GM21576 (cell line): ENCODE data around the gene HHLA2.
"Not testable (repeated sequence)": the region's sequence is repeated elsewhere in the genome, so short reads cannot be mapped to it uniquely, and the experiment has no call there.

Source experiments
- ATAC-seq: cut with Tn5 transposase; IDR thresholded peaks from one replicate; pipeline ENCODE4 v1.9.1; 2021; ENCODE audit warnings: mild to moderate bottlenecking, moderate library complexity; ENCODE audit not compliant: unreplicated experiment

HHLA2 gene

DNA sequence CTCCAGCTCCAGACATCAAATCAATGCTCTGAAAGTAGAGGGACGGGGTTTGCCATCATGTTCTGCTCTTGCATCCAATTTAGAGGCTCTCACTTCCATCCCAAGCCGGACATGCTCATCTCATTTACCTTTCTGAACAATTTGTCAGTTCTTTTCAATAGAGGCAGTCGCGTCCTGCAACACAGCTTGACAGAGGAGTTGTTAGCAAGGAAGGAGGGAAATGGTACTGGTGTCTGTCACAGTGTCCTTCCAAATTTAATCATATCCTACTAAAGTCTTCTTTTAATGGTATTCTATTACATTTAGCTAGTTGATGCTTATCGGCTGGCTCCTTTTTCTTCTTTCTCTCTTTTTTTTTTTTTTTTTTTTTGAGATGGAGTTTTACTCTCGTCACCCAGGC is 45.6 kb downstream of the HHLA2 start:
- no peak for ATAC-seq

DNA sequence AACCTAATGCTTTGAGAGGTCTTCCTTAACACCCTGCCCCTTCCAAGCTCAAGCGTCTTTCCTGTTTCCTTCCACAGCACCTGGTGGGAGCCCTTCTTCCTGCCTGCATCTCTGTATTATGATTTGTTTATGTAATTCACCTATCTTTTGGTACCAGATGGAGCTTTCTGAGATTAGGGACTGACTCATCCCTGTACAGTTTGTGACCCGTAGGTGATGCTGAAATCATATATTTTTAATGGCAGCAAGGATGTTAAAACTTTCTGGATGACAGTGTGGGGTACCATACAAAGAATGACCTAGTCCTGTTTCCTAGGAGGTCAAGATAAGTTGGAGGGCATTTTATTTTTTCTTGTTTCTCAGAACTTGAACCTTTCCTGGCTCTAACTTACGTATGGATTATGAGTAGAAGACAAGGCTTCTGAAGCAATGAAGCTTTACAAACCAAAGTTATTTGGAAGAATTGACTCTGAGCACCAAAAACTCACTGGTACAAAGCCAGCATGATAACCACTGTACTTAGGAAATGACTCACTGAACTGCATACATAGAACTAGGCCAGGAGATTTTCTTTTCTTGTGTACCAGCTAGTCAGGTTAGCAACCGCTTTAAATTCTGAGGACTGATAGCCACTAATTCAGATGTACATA is 46.6 kb downstream of the HHLA2 start:
- ATAC-seq, result peak; percentile 55

DNA sequence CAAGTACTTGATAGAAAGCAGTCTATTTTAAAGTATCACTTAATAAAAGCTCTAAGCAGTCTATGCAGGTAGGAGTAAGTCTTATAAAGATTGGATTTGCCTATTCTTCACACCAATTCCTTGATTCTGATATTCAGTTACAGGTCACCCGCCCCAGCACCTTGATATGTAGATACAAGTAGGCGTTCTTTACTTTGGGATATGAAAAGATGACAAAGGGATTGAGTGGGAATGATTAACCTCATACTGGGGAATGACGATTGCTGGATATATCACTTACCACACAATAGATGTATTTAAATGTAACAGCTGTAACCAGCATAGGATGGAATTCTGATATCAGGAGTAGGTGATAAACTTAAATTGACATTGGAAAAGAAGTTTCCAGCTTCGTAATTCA is 47.1 kb downstream of the HHLA2 start:
- ATAC-seq, result no peak

DNA sequence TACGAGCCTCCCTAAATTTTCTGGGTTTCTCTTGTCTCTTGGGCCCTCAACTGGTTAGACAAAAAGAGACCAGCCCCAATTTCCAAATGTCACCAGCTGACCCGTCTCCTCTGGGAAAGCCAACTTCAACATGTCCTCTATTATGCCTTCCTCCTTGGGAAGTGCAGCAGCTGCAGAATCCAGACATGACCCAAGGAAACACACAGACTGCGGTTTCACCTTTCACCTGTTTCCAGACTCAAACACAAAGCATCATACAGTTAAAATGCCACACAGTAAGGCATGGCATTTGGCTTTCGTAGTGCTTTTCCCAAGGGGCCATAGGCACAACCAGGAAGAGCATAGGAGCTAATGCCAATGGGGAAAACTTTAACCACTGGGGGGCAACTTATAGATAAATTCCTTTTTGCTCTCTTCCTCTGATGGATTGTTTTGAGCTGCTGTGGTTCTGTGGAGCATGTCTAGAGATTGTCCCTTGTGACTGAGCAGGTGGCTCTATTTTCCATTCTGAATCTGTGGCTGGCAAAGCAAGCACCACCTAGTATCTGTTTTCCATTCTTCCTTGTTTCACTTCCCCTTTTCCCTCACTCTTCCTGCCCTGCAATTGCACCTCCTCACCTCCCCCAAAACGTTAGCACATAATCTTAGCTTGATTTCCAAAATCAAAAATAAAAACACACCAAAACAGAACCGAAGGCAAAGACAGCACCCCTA is 49.3 kb downstream of the HHLA2 start:
- no peak for ATAC-seq

DNA sequence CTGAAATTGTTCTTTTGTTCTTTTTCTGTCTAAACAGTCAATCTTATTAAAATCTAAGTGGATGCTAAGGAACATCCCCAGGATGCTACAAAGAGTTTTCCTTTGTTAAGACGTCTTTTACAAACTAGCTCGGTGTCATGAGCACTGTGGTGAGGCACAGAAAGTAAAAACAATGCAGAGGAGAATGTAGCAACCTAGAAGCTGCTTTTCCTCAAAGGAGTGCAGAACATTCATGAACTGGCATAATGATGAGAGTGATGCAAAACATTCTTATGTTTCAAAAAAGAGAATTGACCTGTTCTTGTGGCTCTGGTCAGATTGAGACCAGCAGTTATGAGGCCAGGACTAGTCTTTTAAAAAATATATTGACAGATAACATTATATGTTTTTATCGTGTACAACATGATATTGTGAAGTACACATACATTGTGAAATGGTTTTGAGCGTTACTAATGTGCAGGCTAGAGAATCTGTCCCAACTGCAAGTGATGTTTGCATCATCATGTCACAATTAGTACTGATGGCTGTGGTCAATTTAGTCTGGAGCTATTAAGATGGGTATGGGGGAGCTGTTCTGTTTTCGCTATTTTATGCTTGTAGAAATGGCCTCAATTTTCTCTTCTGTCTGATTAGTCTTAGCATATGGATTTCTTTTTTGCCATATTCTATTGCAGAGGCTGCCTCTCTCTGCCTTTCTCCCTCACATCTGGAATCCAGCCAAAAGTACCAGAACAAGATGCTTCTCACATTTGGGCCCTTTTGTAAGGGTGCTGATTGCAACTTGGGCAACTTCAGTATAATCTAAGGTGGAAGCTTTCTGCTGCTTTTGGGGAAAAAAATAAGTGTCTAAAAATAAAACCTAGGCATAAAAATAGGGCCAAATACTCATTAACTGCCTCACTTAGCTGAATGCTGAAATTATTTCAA is 50.2 kb downstream of the HHLA2 start:
- no peak for ATAC-seq

DNA sequence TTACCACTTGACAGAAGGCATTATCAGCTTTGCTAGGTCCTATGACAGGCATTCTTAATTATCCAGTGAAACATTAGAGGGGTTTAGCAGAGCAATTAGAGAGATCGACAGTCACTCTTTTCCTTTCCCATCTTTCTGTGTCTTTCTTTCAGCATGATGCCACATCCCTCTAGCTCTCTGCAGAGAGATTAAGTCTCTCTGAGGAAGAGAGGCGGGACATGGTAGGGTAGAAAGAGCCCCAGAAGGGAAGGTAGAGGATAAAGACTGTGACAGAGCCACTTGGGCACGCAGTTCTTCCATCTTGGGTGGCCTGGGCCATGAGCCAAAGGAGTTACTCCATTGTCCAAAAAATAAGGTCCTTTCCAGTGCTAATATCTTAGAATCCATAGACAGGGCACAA is 55.8 kb downstream of the HHLA2 start:
- ATAC-seq, result no peak

DNA sequence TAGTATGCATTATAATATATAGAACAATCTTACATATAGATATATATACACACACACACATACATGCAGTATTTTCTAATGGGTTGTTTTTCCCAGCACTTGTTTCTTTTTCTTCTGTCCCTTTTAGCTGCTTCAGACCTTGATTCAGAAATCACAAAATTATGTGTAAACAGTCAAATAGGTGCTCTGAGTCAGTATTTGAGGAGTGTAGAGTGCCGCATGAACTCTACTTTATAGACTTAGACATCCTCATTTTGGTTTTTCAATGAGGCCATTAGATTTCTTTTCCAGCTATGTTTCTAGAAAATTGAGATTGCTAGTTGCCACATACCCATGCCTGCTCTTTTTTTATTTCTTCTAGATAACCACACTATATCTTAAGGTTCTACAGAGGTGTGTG is 58.2 kb downstream of the HHLA2 start:
- no peak for ATAC-seq

DNA sequence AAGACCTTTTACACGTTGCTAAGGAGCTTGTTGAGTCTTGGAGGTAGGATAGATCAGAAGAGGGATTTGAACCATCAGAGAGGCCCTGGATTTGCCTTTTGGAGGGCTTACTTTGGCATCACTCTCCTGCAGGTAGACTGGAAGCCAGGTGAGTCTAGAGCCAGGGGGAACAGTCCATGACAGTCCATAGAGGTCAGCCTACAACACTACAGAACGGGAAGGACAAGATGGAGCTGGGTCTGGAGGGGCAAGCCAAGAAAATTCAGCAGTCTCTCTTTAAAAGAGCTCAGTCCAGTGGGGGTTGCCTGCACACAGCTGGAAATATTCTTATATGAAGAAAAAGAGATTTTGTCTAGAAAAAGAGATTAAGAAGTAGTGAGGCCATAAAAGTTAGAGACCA is 60.7 kb downstream of the HHLA2 start:
- ATAC-seq, result no peak

DNA sequence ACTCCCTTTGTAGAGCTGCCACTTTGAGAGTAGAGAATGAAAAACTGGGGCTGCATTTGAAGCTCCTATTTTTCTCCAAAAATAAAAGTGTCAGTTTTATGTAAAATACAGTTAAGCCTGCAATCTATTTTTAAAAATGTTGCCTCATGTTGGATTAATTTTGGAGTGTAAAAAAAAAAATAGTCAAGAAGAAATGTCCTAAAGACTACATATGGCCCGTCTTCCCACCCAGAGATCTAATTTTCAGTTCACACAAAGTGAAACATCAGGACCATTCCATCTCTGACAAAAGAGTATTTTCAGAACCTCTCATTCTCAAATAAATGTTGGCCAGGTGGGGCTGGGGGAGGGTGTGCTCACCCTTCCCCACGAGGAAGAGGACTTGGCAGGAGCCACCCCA is 62.7 kb downstream of the HHLA2 start:
- no peak for ATAC-seq

DNA sequence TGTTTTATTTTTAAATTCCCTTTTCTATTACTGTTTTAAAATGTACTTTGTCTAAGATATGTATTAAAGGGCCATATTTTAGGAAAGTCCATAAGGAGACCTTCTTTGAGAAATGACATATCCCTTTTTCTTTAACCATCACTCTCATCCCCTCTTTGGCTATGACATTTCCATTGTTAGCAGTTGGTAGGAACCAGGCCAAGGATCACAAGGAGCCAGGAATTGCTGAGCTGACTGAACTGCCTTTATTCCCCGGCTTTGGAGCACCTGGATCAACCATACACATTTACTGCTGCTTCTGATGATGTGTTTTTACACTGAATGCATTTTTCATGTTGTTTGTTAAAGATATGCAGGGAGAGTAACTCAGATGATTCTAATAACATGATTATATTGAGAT is 79.7 kb downstream of the HHLA2 start:
- no peak for ATAC-seq

DNA sequence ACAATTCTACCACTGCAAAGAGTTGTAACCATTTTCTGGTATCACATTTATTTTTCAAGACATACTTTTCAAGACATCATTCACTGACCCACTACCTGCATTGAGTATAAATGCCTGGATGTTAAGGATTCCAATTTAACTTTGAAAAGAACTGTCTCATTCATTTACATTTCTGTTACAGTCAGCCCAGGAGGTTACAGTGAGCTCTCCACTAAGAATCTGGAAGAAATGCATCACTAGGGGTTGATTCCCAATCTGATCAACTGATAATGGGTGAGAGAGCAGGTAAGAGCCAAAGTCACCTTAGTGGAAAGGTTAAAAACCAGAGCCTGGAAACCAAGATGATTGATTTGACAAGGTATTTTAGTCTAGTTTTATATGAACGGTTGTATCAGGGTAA is 81.0 kb downstream of the HHLA2 start:
- no peak for ATAC-seq

DNA sequence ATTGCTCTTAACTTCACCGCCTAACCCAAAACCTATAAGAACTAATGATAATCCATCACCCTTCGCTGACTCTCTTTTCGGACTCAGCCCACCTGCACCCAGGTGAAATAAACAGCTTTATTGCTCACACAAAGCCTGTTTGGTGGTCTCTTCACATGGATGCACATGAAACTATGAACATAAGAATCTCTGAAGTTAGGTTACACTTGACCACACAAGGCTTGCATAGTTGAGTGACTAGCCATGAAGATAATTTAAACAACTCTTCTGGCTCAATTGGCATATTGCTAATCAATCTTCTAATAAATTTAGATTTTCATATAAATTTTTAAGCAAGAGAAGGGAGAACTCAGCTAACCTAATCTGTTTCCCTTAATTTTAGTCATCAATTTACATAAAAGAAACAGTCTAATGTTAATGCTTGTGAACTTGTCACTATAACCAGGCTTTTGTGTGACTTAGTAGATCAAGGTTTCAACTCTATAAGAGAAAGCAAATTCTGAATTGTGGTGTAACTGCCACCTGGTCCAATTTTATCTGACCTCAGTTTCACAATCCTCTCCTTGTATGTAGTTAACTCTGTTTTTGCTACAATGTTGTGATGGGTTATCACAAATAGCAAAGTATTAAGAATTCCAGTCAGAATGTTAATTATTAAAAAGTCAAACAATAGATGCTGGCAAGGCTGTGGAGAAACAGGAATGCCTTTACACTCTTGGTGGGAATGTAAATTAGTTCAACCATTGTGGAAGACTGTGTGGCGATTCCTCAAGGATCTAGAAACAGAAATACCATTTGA is 82.0 kb downstream of the HHLA2 start:
- ATAC-seq, result peak; percentile 55

DNA sequence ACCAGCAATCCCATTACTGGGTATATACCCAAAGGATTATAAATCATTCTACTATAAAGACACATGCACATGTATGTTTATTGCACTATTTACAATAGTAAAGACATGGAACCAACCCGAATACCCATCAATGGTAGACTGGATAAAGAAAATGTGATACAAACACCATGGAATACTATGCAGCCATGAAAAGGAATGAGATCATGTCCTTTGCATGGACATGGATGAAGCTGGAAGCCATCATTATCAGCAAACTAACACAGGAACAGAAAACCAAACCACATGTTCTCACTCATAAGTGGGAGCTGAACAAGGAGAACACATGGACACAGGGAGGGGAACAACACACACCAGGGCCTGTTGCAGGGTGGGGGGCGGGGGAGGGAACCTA is 82.6 kb downstream of the HHLA2 start:
- ATAC-seq, result not testable (repeated sequence)

DNA sequence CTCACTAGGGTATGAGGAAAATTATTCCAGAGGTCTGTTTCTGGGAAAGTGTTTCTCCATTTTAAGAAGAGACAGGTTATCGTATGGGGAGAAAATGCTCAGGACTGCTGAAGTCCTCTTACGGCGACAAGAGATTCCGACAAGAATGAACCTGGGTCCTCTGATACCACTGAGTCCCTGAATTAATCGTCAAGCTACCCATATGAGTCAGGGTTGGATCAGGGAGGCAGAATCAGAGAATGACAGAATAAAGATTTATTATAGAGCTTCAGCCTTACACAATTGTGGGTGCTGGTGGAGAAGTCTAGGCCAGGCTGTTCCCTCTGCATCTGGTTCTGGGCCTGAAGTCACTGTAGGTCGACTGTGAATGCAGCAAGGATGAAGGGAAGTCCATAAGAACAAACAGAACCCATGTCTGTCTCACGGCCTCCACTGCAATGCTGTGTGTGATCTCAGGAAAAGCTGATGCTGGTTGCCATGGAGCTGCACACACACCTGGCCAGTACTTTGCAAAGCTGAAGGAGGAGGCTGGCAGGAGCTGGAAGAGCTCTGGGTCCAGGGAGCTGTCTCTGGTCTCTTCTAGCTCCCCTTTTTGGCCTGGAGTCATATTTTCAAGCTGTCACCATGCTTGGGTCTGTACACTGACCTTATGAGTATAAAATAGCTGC is 83.9 kb downstream of the HHLA2 start:
- no peak for ATAC-seq

DNA sequence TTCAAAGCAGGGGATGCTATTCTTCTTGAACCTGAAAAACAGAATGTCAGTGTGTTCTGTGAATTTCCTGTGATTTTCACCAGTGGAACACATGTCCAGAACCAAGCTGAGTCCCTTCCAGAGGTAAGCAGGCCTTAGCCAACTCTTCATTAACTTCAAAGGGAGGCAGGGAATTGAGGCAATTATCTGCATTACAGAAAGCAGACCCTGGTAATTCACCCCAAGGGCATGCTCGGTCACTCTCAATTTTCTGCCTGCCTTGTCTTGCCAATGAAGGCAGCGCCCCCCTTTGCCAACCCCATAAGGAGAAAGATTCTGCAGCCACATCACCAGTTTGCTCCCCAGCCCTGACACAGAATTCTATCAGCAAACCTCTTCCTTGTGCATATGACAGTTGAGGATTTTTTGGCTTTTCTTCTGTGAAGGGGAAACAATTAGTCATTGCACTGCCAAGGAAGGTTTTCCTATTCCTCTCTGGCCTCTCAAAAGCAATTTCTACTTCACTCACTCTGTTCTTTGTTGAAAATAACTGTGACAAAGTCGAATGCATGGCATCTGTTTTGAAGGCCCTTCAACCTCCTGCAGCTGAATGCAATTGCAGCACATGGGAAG is 85.3 kb downstream of the HHLA2 start:
- no peak for ATAC-seq

DNA sequence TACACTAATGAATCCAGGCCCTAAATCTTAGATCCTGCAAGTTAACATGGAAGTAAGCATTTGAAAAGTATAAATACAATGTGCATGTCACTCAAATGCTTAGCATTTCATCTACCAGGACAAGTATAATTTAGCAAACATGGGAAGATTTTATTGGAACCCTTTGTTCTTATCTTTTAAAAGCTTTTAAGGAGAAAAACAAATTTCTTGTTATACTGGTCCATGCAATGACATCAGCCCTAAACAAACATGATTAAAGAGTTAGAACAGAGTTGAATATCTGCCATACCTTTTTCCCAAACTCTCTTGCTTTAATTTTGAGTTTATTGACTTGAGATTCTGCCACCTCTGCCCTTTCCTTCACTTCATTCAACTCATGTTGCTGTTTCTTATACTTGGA is 87.0 kb downstream of the HHLA2 start:
- no peak for ATAC-seq

DNA sequence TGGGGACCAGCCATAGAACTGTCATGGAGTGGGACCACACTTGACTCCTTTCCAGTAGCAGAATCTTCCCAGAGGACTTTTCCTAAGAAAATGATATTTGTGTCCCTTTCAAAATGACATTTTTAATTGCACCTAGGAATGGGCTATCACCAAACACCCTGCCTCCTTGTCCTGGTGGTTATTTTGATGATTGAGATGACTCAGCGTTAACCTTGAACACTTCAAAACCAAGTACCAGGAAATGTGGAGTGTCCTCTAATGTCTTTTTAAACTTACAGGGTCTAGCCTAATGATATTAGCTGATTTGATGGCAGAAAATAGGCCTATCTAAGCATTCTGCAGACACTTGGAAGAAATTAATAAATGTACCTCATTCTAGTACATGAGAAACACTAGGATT is 90.7 kb downstream of the HHLA2 start:
- ATAC-seq, result no peak

DNA sequence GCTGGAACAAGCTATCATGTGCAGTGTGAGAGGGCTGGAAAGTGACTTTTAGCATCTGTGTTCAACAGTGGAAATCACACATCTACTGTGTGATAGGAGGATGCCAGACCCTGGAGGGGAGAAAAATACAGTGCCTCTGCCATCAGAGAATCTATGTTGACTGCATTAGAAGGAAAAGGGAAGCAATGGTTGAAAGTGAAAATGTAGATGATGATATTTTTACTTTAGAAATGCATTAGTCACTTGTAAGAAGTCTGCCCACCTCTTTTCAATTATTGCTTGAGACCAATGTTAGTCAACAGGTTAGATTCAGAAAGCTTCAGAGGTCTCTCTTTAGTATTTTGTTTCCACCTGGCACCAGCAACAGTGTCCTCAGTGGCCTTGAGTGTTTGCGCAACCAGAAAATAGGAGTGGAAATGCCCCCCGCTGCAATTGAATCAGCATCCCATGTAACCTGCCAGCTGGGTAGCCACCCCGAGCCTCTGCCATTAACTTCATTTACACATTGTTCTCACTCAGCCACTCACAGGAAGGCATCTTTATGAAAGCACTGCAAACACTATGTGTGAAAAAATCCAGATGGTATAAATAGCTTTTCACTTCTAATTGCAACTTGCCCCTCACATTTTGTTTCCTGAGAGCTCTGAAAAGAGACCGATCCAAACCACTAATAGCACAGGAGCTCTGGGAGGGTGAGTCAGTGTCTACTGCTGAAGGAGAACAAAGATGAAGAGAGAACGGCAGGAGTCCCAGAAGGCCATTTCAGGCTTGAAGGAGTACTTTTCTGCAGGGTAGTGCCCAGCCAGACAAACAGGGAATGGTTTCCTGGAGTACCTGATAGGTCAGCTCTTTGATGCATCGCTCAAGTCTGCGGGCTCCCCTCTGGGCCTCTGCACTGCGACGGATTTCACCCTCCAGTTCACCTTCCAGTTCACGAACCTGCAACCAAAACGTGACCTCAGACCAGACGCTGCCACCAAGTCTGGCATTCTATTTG is 92.1 kb downstream of the HHLA2 start:
- ATAC-seq, result peak; percentile 69

DNA sequence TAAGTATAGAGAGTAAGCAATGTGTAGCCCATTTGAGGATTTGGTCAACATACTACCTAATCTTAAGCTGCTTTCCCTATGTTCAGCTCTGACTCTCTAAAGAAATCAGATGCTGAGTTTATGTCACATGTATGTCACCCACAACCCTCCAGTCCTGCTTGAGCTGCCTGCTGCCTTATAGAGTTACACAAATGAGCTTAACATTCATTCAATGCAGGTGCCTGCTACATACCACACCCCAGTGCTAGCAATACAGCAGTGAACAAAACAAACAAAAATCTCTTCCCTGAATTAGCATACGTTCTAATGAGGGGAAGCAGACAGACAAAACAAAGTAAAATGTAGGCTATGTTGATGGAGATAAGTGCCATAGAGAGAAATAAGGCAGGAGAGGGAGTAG is 93.0 kb downstream of the HHLA2 start:
- ATAC-seq, result no peak
